Activated CD4-positive, alpha-beta T cell treated with anti-CD3 and anti-CD28 coated beads, Interleukin-2, amount 50 U/mL, for 48 hours (primary cell): ENCODE measurements around the gene PGA3.
"Not testable (repeated sequence)": the region's sequence is repeated elsewhere in the genome, so short reads cannot be mapped to it uniquely, and the experiment has no call there.

Experiments used
- DNase-seq, 2 experiments: peaks; one replicate each; pipeline ENCODE4 v3.0.0-alpha.2; 2020

Gene PGA3

DNA sequence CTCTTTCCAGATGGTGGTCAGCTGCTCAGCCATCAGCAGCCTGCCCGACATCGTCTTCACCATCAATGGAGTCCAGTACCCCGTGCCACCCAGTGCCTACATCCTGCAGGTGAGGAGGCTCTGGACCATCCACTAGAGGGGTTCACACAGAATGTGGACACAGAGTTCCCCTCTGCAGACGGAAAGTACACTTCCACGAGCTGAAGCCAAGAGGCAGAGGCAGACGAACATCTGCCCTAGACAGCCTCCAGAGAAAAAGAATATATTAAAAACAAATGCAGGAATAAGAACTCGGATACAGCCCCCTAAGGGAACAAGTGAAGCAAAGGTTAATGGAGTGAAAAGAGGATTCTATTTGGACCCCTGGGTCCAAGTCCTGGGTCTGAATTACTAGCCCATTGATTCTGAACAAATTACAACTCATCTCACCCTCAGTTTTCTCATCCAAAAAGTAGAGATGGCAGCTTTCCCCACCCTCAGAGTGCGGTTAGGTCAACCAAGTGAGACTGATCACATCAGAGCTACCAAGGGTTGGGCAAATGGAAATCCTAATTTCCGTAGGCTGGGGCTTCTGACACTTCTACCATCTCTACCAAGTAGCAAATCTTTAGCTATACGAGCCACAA, 8.1 kb downstream of the PGA3 start:
- DNase-seq: not testable (repeated sequence)

DNA sequence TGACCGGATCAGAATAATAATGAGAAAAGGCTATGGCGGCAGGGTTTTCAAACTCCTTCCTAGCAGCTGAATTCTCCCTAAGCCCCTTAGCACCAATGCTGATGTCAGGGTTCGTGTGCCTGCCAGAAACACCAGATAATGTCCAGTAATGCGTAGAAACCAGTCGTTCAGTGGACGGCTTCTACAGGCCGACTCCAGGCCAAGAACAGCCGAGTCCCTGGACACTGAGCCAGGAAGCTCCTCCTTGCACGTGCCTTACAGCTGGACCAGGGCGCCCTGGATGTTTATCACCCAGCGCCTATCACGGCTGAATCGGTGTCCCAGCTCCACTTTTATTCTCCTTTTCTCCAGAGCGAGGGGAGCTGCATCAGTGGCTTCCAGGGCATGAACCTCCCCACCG, 8.9 kb downstream of the PGA3 start:
- DNase-seq: not testable (repeated sequence)

DNA sequence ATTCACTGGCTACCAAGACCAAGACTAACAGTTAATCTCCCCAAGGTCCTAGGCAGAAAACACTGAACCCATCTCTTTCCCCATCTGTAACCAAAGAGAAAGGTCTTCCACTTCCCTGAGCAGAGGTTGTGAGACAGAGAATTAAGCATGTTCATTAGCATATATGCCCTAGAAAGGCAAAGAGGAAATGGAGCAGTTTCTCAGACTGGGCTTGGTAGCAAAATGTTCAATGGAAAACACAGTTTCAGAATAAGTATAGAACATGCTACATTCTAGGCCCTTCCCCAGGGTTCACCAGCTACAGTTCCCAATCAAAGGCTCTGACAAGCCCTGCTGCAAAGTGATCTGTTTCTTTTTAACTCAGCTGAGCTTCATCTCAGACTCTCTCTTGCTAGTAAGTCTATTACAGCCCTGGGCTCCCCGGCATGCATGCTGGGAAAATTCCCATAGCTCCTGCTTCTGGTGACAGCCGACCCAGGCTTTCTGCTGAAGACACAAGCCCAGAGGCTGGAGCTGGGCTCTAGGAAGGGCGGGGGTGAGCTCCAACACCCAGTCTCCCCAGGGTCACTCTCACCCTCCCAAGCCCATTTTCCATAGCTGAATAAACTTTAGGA, 10.5 kb downstream of the PGA3 start:
- DNase-seq: not testable (repeated sequence)

DNA sequence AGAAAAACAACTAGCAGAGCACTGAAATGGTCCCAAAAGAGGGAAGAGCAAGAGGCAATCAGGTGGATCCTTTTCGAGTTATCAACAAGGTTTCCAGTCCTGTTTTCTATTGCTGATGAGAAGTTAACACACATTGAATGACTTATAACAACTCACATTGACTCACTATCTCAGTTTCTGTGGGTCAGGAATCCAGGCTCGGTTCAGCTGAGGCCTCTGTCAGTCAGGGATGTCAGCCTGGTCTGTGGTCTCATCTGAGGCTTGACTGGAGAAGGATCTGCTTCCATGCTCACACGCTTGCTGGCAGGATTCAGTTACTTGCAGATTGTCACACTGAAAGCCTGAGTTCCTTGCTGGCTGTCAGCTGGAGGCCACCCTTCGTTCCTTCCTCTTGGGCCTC, 15.0 kb downstream of the PGA3 start:
- not testable (repeated sequence) for DNase-seq

DNA sequence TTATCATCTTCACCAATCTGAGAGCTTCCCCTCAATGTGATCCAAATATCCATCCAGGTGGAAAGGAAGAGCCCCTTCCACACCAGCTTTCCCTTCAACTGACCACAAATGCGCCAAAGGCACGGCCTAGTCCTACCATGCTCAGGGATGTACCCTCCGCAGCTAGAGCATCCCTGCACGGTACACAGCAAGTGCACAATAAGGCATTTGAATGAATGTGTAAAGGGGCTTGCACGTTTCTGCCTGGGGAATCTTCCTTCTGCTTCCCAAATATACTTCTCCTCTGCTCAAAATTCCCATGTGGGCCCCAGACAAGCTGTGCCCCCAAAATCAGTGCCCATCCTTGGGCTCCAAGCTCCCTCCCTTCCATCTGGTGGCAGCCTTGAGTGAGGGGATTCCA, 15.7 kb downstream of the PGA3 start:
- not testable (repeated sequence) for DNase-seq

DNA sequence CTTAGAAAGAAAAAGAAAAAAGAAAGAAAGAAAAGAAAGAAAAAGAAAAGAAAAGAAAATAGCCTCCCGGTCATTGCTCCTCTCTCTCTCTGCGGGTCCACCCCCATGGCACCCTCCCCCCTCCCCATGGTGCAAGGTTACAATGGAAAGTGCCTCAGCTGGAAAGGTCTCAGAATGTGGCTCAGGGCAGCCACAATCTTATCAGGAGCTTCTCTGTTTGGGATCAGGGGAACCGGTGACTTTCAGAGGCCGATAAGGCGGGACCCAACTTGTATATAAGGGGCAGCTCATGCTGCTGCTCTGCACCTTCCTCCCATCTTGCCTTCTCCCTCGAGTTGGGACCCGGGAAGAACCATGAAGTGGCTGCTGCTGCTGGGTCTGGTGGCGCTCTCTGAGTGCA, 18.7 kb downstream of the PGA3 start, which contains the start of gene PGA4:
Gene PGA4, plus strand, starts transcription at position 301 of the 400 bp plus-strand sequence. Its CDS starts 54 bp downstream, at position 355.
- not testable (repeated sequence) for DNase-seq

DNA sequence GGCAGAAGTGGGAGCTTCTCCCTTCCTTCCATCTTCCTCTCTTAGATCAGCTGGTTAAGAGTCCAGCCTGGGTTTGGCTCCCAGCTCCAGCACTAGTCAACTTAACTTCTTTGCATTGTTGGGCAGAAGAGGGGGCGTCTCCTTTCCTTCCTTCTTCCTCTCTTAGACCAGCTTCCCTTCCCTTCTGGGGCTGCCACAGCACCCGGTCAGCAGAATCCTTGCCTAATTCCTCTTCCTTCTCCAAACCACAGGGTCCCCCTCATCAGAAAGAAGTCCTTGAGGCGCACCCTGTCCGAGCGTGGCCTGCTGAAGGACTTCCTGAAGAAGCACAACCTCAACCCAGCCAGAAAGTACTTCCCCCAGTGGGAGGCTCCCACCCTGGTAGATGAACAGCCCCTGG, 19.4 kb downstream of the PGA3 start:
- DNase-seq: not testable (repeated sequence)

DNA sequence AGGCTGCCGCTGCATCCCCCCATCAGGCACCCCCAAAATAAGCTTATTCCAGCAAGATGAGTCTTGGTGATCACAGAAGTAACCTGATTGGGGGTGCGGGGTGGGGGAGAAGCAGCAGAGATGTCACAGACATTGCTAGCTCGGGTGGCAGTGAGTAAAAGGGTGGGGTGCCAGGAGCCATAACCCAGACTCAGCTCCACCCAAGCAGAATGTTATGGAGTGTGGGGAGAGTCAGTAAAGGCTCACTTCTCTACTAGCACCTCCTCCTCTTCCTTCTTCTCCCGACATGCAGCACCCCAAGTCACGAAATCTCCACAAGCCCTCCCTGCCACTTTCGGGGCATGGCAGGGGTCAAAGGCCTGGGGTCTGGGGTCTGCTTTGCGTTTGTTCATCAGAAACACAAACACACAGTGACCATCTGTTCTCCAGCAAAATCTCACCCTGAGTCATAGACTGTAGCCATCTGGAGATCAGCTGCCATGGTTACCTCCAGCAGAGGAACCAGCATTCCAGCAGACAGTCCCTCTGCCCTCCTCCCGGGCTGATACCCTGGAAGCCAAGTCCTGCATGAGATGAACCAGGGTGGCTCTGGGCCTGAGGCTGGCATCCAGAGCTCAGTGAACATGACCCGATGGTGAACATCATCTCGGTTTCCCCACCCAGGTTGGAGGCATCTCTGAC, 23.3 kb downstream of the PGA3 start:
- DNase-seq: not testable (repeated sequence)

DNA sequence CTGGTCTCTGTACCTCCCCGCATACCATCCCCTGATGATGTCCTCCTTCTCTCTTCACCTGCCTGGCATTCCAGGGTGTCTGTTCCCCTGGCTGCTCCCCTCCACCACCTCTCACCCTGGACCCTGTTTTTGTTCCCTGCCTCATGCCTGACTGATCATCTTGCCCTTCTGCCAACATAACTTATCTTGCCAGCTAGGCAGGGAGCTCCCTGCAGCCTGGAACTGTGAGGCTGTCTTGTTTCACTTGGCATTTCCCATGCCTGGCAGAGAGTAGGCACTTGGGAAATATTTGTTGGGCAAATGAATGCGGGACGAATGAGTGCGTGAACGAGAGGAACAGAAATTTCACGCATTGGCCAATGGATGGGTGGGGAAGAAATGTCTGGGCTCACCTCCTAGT, 26.1 kb downstream of the PGA3 start:
- DNase-seq: not testable (repeated sequence)

DNA sequence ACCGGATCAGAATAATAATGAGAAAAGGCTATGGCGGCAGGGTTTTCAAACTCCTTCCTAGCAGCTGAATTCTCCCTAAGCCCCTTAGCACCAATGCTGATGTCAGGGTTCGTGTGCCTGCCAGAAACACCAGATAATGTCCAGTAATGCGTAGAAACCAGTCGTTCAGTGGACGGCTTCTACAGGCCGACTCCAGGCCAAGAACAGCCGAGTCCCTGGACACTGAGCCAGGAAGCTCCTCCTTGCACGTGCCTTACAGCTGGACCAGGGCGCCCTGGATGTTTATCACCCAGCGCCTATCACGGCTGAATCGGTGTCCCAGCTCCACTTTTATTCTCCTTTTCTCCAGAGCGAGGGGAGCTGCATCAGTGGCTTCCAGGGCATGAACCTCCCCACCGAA, 27.7 kb downstream of the PGA3 start:
- DNase-seq: not testable (repeated sequence)

DNA sequence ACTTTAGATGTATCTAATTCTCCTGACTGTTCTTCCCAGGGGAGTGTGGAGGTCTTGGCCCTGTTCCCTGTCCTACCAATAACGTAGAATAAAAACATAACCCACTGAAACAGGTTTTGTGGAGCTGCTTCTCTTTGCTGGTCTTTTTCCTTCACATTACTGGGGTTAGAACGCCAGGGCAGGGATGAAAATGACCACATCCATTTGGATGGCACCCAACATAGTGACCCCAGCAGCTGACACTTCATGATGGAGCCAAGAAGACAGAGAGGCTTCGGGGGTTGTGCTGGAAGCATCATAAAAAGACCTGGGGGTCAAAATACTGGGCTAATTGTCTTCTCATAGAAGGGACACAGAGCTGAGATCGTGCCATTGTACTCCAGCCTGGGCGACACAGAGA, 28.3 kb downstream of the PGA3 start:
- not testable (repeated sequence) for DNase-seq

DNA sequence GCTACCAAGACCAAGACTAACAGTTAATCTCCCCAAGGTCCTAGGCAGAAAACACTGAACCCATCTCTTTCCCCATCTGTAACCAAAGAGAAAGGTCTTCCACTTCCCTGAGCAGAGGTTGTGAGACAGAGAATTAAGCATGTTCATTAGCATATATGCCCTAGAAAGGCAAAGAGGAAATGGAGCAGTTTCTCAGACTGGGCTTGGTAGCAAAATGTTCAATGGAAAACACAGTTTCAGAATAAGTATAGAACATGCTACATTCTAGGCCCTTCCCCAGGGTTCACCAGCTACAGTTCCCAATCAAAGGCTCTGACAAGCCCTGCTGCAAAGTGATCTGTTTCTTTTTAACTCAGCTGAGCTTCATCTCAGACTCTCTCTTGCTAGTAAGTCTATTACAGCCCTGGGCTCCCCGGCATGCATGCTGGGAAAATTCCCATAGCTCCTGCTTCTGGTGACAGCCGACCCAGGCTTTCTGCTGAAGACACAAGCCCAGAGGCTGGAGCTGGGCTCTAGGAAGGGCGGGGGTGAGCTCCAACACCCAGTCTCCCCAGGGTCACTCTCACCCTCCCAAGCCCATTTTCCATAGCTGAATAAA, 29.3 kb downstream of the PGA3 start:
- not testable (repeated sequence) for DNase-seq

DNA sequence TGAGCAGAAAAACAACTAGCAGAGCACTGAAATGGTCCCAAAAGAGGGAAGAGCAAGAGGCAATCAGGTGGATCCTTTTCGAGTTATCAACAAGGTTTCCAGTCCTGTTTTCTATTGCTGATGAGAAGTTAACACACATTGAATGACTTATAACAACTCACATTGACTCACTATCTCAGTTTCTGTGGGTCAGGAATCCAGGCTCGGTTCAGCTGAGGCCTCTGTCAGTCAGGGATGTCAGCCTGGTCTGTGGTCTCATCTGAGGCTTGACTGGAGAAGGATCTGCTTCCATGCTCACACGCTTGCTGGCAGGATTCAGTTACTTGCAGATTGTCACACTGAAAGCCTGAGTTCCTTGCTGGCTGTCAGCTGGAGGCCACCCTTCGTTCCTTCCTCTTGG, 33.8 kb downstream of the PGA3 start:
- not testable (repeated sequence) for DNase-seq

DNA sequence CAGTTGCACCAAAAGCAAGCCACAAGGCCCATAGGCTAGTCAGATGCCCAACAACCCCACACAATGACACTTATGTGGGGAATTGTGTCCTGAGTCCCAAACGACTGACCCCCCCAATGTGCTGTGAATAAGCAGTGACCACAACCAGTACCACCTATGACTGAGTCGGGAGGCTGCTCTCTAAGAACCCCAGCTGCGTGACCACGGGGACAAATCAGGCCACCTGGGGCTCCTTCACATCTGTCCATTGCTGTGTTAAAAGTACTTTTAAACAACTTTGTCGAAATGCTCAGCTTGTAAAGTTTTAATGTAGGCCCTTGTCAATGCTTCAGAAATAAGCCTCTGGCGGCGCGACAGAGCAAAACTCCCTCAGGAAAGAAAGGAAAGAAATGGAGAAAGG, 37.0 kb downstream of the PGA3 start:
- not testable (repeated sequence) for DNase-seq

DNA sequence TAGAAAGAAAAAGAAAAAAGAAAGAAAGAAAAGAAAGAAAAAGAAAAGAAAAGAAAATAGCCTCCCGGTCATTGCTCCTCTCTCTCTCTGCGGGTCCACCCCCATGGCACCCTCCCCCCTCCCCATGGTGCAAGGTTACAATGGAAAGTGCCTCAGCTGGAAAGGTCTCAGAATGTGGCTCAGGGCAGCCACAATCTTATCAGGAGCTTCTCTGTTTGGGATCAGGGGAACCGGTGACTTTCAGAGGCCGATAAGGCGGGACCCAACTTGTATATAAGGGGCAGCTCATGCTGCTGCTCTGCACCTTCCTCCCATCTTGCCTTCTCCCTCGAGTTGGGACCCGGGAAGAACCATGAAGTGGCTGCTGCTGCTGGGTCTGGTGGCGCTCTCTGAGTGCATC, 37.6 kb downstream of the PGA3 start, which contains the start of gene PGA5:
Gene PGA5, plus strand, starts transcription at position 301 of the 400 bp plus-strand sequence. Its CDS starts 52 bp downstream, at position 353.
- not testable (repeated sequence) for DNase-seq

DNA sequence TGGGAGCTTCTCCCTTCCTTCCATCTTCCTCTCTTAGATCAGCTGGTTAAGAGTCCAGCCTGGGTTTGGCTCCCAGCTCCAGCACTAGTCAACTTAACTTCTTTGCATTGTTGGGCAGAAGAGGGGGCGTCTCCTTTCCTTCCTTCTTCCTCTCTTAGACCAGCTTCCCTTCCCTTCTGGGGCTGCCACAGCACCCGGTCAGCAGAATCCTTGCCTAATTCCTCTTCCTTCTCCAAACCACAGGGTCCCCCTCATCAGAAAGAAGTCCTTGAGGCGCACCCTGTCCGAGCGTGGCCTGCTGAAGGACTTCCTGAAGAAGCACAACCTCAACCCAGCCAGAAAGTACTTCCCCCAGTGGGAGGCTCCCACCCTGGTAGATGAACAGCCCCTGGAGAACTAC, 38.2 kb downstream of the PGA3 start:
- not testable (repeated sequence) for DNase-seq

DNA sequence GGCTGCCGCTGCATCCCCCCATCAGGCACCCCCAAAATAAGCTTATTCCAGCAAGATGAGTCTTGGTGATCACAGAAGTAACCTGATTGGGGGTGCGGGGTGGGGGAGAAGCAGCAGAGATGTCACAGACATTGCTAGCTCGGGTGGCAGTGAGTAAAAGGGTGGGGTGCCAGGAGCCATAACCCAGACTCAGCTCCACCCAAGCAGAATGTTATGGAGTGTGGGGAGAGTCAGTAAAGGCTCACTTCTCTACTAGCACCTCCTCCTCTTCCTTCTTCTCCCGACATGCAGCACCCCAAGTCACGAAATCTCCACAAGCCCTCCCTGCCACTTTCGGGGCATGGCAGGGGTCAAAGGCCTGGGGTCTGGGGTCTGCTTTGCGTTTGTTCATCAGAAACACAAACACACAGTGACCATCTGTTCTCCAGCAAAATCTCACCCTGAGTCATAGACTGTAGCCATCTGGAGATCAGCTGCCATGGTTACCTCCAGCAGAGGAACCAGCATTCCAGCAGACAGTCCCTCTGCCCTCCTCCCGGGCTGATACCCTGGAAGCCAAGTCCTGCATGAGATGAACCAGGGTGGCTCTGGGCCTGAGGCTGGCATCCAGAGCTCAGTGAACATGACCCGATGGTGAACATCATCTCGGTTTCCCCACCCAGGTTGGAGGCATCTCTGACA, 42.1 kb downstream of the PGA3 start:
- DNase-seq: not testable (repeated sequence)

DNA sequence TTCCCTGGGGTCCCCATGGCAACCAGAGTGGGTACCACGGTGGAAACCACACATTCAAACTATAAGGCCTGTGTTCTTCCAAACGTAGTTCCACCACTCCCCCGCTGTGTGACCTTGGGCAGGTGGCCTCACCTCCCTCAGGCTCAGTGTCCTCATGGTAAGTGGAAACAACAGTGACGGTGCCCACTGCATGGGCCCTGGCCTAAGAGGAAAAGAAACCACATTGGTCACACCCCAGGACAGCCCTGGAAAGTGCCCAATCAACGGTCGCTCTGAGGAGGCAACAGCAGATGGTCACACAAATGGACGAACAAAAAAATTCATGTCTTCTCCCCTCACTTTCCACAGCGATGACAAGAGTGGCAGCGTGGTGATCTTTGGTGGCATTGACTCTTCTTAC, 44.8 kb downstream of the PGA3 start:
- DNase-seq: not testable (repeated sequence)

DNA sequence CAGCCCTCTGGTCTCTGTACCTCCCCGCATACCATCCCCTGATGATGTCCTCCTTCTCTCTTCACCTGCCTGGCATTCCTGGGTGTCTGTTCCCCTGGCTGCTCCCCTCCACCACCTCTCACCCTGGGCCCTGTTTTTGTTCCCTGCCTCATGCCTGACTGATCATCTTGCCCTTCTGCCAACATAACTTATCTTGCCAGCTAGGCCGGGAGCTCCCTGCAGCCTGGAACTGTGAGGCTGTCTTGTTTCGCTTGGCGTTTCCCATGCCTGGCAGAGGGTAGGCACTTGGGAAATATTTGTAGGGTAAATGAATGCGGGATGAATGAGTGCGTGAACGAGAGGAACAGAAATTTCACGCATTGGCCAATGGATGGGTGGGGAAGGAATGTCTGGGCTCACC, 45.9 kb downstream of the PGA3 start:
- DNase-seq: not testable (repeated sequence)

DNA sequence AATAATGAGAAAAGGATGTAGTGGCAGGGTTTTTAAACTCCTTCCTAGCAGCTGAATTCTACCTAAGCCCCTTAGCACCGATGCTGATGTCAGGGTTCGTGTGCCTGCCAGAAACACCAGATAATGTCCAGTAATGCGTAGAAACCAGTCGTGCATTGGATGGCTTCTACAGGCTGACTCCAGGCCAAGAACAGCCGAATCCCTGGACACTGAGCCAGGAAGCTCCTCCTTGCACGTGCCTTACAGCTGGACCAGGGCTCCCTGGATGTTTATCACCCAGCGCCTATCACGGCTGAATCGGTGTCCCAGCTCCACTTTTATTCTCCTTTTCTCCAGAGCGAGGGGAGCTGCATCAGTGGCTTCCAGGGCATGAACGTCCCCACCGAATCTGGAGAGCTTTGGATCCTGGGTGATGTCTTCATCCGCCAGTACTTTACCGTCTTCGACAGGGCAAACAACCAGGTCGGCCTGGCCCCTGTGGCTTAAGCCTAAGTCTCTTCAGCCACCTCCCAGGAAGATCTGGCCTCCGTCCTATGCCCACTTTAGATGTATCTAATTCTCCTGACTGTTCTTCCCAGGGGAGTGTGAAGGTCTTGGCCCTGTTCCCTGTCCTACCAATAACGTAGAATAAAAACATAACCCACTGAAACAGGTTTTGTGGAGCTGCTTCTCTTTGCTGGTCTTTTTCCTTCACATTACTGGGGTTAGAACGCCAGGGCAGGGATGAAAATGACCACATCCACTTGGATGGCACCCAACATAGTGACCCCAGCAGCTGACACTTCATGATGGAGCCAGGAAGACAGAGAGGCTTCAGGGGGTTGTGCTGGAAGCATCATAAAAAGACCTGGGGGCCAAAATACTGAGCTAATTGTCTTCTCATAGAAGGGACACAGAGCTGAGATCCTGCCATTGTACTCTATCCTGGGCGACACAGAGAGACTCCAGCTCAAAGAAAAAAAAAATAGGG, 47.8 kb downstream of the PGA3 start:
- not testable (repeated sequence) for DNase-seq

DNA sequence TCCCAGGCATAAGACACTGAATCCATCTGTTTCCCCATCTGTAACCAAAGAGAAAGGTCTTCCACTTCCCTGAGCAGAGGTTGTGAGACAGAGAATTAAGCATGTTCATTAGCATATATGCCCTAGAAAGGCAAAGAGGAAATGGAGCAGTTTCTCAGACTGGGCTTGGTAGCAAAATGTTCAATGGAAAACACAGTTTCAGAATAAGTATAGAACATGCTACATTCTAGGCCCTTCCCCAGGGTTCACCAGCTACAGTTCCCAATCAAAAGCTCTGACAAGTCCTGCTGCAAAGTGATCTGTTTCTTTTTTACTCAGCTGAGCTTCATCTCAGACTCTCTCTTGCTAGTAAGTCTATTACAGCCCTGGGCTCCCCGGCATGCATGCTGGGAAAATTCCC, 49.0 kb downstream of the PGA3 start:
- not testable (repeated sequence) for DNase-seq
